AG04449 (cell line): Measurements from ENCODE around the gene FAM234B.

ENCODE experiments used
- CTCF ChIA-PET: fragments of 350-600 bp; formaldehyde crosslinking; extraction: SDS; loops from one replicate; lab custom pipeline; 2021; ENCODE audit warnings: antibody characterized with exemption; lab: Yijun Ruan, JAX
- POLR2A ChIA-PET: fragments of 400-600, 350-600 bp; formaldehyde crosslinking; extraction: SDS; loops from one replicate; lab custom pipeline; 2020; ENCODE audit warnings: antibody characterized with exemption, inconsistent platforms; lab: Yijun Ruan, JAX
- DNase-seq: peaks from one replicate; pipeline ENCODE4 v3.0.0-alpha.2; 2010; ENCODE audit warnings: low read depth, low spot score
- H3K4me3 ChIP-seq: 2 replicates; pipeline ENCODE4 v1.5.1; 2011; ENCODE audit warnings: low read depth, mild to moderate bottlenecking, control low read depth, low read length
- TF ChIP-seq, protein P1 (sequence below): IDR thresholded peaks from one replicate; pipeline ENCODE4 v1.5.1; 2011; ENCODE audit warnings: mild to moderate bottlenecking, moderate library complexity, low read length, control low read depth, inconsistent platforms; ENCODE audit not compliant: insufficient read depth; ENCODE audit errors: missing control alignments

Gene FAM234B

DNA sequence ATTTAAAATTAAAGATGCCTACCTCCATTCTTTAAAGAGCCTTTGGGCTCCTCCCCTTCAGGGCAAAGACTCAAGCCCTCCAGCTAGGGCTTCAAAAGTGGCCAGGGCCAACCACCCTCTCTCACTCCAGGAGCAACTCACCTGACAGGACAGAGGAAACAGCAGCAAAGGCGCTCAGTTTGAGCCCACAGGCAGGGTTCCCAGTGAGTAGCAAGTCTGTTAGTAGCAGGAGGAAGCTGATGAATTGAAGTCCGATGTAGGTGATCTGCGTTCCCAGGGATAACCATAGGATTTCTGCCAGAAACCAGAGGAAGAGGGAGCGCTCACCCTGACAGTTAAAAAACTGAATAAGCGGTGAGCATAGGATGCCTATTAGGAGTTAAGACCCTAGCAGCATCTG is 43.6 kb downstream of the FAM234B start:
- no peak overlapping the region for H3K4me3 ChIP-seq
- POLR2A ChIA-PET, result no interaction called here
- no peak for DNase-seq
- CTCF ChIA-PET, result interaction anchor here (1.1 to 2.2 kb wide), 4 partner anchors 9 to 124 kb away, joined by 3 to 11 read pairs (median 3); no protein-coding TSS in a partner anchor
- TF ChIP-seq, protein P1, sequence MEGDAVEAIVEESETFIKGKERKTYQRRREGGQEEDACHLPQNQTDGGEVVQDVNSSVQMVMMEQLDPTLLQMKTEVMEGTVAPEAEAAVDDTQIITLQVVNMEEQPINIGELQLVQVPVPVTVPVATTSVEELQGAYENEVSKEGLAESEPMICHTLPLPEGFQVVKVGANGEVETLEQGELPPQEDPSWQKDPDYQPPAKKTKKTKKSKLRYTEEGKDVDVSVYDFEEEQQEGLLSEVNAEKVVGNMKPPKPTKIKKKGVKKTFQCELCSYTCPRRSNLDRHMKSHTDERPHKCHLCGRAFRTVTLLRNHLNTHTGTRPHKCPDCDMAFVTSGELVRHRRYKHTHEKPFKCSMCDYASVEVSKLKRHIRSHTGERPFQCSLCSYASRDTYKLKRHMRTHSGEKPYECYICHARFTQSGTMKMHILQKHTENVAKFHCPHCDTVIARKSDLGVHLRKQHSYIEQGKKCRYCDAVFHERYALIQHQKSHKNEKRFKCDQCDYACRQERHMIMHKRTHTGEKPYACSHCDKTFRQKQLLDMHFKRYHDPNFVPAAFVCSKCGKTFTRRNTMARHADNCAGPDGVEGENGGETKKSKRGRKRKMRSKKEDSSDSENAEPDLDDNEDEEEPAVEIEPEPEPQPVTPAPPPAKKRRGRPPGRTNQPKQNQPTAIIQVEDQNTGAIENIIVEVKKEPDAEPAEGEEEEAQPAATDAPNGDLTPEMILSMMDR, result no peak

DNA sequence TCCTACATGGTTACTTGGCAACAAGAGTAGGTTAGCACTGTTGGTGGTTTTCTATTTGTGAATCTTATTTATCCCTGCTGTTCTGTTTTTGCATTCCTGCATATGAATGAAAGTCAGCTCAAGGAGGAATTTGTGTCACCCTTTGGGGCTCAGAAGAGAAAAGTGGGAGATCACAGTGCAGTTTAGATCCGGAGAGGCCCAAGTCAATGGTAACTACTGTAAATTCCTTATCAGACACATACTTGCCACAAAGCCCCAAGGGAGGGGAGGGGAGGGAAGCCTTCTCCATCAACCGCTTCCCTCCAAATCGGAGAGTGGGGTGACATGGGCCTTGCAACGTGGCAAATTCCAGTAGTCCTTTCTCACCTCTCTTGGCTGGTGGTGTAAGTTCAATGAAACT is 44.3 kb downstream of the FAM234B start:
- no peak overlapping the region for H3K4me3 ChIP-seq
- ChIA-PET CTCF (interaction anchor here (1.1 to 2.2 kb wide), 4 partner anchors 22 to 167 kb away, joined by 3 to 11 read pairs (median 3); no protein-coding TSS in a partner anchor), POLR2A (no interaction called here)
- DNase-seq, result no peak
- TF ChIP-seq, protein P1, result no peak

DNA sequence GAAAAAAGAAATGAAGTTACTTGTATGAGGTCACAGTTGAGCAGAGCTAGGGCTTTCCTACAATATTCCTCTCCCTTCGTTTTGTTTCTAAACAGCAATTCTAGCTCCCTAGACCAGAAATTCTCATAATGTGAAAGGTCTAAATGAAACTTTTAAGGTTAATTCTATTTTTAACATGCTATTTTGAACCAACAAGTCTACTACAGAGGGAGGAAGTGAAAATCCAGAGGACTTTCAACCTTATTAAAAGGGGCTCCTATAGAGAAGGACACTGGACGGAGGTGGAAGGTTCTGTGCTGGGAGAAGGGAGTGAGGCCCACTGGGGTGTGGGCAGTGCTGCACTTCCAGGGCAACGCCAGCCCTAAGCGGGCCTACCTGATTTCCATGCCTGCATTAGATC is 45.9 kb downstream of the FAM234B start:
- no peak for DNase-seq
- POLR2A ChIA-PET, result no interaction called here
- TF ChIP-seq, protein P1, result no peak
- CTCF ChIA-PET, result interaction anchor here (1.7 to 1.8 kb wide), 2 partner anchors 122 to 174 kb away, joined by 5 to 7 read pairs; no protein-coding TSS in a partner anchor
- H3K4me3 ChIP-seq, result no peak overlapping the region

DNA sequence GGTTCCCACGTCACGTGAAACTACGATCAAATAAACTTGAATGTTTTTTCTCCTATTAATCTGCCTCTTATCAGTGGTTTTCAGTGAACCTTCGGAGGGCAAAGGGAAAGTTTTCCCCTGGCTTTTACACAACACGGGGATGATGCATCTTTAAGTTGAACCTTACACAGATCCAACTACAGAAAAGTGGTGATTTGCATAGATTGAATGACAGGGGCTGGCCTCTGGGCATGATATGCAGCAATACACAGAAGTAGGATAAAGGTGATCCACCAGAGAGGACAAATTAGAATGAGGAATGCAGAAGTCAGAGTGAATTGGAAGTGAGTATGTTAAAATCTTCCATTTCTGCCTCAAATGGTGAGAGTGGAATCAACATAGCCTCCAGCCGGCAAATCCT is 47.7 kb downstream of the FAM234B start:
- TF ChIP-seq, protein P1, result no peak
- CTCF ChIA-PET, result interaction anchor here (5.7 kb wide), 1 partner anchor 119 kb away, joined by 51 read pairs; no protein-coding TSS in a partner anchor

DNA sequence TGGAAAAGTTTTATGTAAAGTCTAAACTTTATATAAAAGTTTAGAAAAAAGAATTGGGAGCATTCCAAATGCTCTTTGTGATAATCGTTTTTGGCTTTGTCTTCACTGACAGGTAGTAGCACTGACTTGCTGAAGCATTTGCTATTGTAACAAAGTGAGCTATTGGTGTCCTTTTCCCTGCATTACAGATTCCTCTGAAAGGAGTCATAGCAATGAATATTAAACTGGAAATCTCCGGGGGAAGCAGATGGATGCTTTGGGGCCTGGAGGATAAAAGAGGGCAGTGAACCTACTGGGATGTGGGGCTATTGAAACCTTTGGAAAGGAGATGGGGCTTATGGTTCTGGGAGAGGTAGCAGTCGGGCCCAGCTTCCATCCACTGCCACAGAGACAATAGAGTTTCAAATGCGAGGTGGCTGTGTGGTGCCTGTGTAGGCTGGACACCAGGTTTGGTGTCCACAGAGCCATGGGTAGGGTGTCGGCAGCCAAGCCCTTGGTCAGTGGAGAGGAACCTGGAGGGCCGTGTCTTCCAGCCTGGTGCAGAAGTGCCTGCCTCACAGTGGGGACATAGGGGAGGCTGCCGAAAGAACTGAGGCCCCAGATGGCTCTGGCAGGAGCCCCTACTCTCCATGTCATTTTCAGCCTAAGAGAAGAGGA is 49.1 kb downstream of the FAM234B start:
- POLR2A ChIA-PET, result interaction anchor here (0.6 kb wide), 1 partner anchor 108 kb away, joined by 3 read pairs; no protein-coding TSS in a partner anchor
- TF ChIP-seq, protein P1, result no peak
- no peak for DNase-seq
- H3K4me3 ChIP-seq, result no peak overlapping the region
- CTCF ChIA-PET, result interaction anchor here (0.8 to 5.7 kb wide), 9 partner anchors 12 to 178 kb away, joined by 3 to 51 read pairs (median 4); no protein-coding TSS in a partner anchor

More for the DNA sequence above, 47.7 kb downstream of the FAM234B start:
- no peak overlapping the region for H3K4me3 ChIP-seq
- POLR2A ChIA-PET, result no interaction called here
- no peak for DNase-seq

DNA sequence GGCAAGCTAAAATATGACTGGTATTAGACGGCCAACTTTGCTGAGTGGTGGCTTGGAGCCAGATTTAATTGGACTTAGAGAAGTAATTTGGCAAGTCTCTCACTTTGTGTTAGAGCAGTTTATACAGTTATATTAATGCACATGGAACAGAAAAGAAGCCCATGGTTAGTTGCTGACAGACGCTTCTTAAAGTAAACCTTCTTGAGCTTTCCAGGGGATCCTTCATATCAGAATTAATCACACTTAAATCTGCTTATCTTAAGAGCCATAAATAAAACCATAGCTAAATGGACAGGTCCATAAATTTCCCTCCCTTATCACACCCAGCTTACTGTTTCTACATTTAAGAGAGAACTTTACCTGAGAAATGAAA is 49.7 kb downstream of the FAM234B start:
- POLR2A ChIA-PET, result no interaction called here
- no peak overlapping the region for H3K4me3 ChIP-seq
- CTCF ChIA-PET, result interaction anchor here (0.8 to 5.7 kb wide), 9 partner anchors 14 to 305 kb away, joined by 3 to 51 read pairs (median 4); no protein-coding TSS in a partner anchor
- no peak for DNase-seq
- TF ChIP-seq, protein P1, result no peak
